HG03575 (cell line): ENCODE results near the gene RPL41.
"Not testable (repeated sequence)": the region's sequence is repeated elsewhere in the genome, so short reads cannot be mapped to it uniquely, and the experiment has no call there.

Experiments used
- ATAC-seq: cut with Tn5 transposase; IDR thresholded peaks from one replicate; pipeline ENCODE4 v1.9.1; 2021; ENCODE audit not compliant: unreplicated experiment, insufficient number of reproducible peaks, low FRiP score; ENCODE audit errors: extremely low read depth

Gene RPL41

DNA sequence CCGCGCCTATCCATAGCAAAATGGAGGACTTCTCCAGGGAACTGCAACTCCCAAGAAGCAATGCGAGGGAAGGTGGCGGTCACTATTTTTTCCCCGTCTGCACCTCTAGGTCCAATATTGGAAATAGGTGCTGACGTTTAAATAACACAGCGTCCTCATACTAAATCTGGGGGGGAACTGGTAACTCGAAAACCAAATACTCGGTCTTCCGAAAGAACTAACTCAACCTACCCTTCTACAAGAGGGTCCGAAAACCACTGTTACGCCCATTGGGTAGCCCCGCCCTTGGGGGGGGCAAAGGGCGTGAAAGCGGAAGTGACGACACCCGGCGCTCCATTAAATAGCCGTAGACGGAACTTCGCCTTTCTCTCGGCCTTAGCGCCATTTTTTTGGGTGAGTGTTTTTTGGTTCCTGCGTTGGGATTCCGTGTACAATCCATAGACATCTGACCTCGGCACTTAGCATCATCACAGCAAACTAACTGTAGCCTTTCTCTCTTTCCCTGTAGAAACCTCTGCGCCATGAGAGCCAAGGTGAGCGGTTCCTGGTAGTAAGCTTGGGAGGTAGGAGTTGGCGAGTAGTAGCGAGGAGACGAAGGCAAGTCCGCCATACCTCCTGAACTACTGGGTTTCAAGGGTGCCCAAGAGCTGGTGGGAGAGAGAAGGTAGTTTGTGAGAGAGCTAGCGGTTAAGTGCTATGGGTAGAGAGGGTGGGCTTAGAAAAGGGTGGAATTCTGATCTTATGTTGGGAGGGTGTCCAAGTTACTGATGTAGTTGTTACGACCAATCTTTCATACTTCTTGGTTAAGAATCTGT, at the start of gene RPL41:
RPL41 (plus strand) TSS at position 367 of the 815 bp plus-strand sequence.
- no peak for ATAC-seq

DNA sequence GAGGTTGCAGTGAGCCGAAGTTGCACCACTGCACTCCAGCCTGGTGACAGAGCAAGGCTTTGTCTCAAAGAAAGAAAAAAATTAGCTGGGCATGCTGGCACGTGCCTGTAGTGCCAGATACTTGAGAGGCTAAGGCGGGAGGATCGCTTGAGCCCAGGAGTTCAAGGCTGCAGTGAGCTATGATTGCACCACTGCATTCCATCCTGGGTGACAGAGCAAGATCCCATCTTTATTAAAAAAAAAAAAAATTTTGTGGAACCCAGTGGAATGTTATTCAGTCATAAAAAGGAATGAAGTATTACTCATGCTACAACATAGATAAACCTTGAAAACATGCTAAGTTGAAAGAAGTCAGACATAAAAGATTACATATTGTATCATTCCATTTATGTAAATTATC, 44.8 kb upstream of the RPL41 start:
- ATAC-seq: no peak

- no peak for ATAC-seq
Observed at GRCh38 chr12:56074396-56074795, 42.0 kb upstream of the RPL41 start.

- ATAC-seq: not testable (repeated sequence)
Observed at GRCh38 chr12:56077966-56078365, 38.5 kb upstream of the RPL41 start.

DNA sequence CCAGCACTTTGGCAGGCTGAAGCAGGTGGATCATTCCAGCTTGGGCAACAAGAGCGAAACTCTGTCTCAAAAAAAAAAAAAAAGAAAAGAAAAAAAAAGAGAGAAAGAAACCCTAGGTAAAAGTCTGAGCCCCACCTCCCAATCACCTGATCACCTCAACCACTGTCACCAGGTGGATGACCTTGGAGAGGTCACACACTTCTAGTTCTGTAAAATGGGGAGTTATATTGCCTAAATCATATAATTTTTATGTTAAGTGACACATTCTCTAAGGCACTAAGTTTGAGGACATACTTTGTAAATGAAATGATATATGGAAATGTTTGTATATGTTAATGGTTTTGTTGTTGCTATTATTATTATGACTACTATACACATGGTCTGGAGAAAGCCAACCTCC, 38.0 kb upstream of the RPL41 start:
- no peak for ATAC-seq

GRCh38 chr12:56078931-56079722, 37.3 kb upstream of the RPL41 start:
- no peak for ATAC-seq

GRCh38 chr12:56079723-56080555, 36.5 kb upstream of the RPL41 start, which contains the start of gene ERBB3:
Gene ERBB3 (plus strand): TSS chr12:56080165. CDS start chr12:56080301, 136 bp downstream.
- ATAC-seq: no peak

GRCh38 chr12:56080556-56081138, 35.8 kb upstream of the RPL41 start:
- ATAC-seq: no peak

GRCh38 chr12:56081393-56082347, 34.8 kb upstream of the RPL41 start:
- ATAC-seq: no peak

GRCh38 chr12:56082382-56082781, 34.1 kb upstream of the RPL41 start:
- ATAC-seq: no peak

- ATAC-seq: no peak
Observed at GRCh38 chr12:56082967-56083366, 33.5 kb upstream of the RPL41 start.

GRCh38 chr12:56084958-56085543, 31.4 kb upstream of the RPL41 start:
- ATAC-seq: no peak

- no peak for ATAC-seq
Observed at GRCh38 chr12:56086096-56086495, 30.3 kb upstream of the RPL41 start.

DNA sequence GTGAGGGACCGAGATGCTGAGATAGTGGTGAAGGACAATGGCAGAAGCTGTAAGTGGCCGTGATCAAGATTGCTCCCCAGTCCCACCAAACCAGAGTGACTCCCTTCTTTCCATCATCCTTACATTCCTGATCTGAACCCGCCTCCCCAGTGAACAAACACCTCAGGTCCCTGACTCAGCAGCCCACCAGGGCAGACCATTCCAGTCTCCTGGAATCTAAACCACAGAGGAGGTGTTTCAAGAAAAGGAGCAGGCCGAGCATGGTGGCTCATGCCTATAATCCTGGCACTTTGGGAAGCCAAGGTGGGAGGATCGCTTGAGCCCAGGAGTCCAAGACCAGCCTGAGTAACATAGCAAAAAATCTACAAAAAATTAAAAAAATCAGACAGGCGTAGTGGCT, 29.8 kb upstream of the RPL41 start:
- ATAC-seq: no peak

- no peak for ATAC-seq
Observed at GRCh38 chr12:56087220-56087619, 29.2 kb upstream of the RPL41 start.

GRCh38 chr12:56097738-56098137, 18.7 kb upstream of the RPL41 start:
- ATAC-seq: no peak

DNA sequence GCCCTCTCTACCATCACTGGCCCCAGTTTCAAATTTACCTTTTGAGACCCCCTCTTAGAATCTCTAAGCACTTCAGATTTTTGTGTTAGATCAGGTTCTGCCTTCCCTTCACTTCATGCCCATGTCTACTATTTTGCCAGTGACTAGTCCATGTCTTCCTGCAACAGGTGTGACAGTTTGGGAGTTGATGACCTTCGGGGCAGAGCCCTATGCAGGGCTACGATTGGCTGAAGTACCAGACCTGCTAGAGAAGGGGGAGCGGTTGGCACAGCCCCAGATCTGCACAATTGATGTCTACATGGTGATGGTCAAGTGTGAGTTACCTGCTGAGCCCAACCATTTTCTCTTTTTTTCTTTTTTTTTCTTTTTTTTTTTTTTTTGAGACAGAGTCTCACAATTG, 17.8 kb upstream of the RPL41 start:
- no peak for ATAC-seq

- no peak for ATAC-seq
Observed at GRCh38 chr12:56099787-56100186, 16.6 kb upstream of the RPL41 start.
